BJ (cell line): ENCODE data around the gene FBXW4. TPM values are rescaled to one million over a fixed set of nuclear protein-coding genes. Genes with fewer than 3 reads are reported as not detected.

Experiments
- CTCF ChIA-PET: fragments of 350-600 bp; formaldehyde crosslinking; extraction: SDS; loops from one replicate; lab custom pipeline; 2021; ENCODE audit warnings: antibody characterized with exemption, inconsistent platforms; lab: Yijun Ruan, JAX
- POLR2A ChIA-PET: fragments of 300-600 bp; sonication (Branson Sonifier 250); formaldehyde crosslinking; extraction: SDS; loops from one replicate; lab custom pipeline; 2021; ENCODE audit warnings: antibody characterized with exemption; lab: Charles Lee
- DNase-seq: peaks from one replicate; pipeline ENCODE4 v3.0.0-alpha.2; 2011; ENCODE audit warnings: low read depth
- H3K27me3 ChIP-seq: 2 replicates; pipeline ENCODE4 v1.6.0; 2011; ENCODE audit warnings: low read length; ENCODE audit not compliant: control insufficient read depth, insufficient read depth
- H3K36me3 ChIP-seq: 2 replicates; pipeline ENCODE4 v1.5.1; 2011; ENCODE audit warnings: low read length; ENCODE audit not compliant: control insufficient read depth, insufficient read depth
- H3K4me3 ChIP-seq: 2 replicates; pipeline ENCODE4 v1.5.1; 2011; ENCODE audit warnings: low read depth, mild to moderate bottlenecking, control low read depth, low read length
- CTCF ChIP-seq: IDR thresholded peaks from 2 replicates; pipeline ENCODE4 v1.5.1; 2011; ENCODE audit warnings: low read depth, mild to moderate bottlenecking, control low read depth, inconsistent platforms, low read length, moderate library complexity; ENCODE audit not compliant: insufficient read depth
- polyA plus RNA-seq: library from polyadenylated mRNA; depleted of rRNA; stranded (reverse); fragments of >200 nt; gene quantifications from 2 replicates; pipeline ENCODE4 v1.2.3, GENCODE V29; 2011

FBXW4 gene
- polyA plus RNA-seq, 1 experiment: 31.2 TPM

GRCh38 chr10:101613646-101614045 is 81.3 kb downstream of the FBXW4 start:
- Histone ChIP-seq H3K27me3 (no peaks in the 10 kb centered on the region), H3K4me3 (no peak overlapping the region), H3K36me3 (peaks cover 16% of the 10 kb centered on the region)
- no peak for DNase-seq
- ChIA-PET CTCF (interaction anchor here (2.1 kb wide), 1 partner anchor 11 kb away, joined by 7 read pairs; no protein-coding TSS in a partner anchor), POLR2A (no interaction called here)
- no peak for TF ChIP-seq CTCF

DNA sequence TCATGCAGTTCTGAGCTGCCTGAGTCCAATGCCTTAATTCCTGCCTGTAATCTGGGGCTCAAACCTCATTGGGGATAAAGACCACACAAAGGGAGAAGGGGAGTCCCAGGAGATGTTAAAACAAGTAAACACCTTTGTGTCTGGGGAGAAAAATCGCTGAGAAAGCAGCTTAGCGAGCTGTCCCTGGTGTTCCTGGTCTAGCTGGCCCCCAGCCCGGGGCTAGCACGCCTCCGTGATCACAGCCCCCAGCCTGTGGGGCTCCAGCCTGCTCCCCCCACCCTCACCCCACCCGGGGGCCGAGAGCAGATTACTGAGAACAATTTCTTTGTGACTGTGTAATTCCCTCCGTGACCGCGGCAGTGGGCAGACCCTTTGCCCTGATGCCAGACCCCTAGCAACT is 82.1 kb downstream of the FBXW4 start:
- DNase-seq: no peak
- ChIA-PET CTCF (interaction anchor here (1.3 to 5.1 kb wide), 3 partner anchors 10 to 168 kb away, joined by 3 to 20 read pairs (median 7); no protein-coding TSS in a partner anchor), POLR2A (no interaction called here)
- H3K36me3 ChIP-seq: peaks cover 15% of the 10 kb centered on the region
- H3K27me3 ChIP-seq: no peaks in the 10 kb centered on the region
- no peak overlapping the region for H3K4me3 ChIP-seq
- no peak for TF ChIP-seq CTCF

DNA sequence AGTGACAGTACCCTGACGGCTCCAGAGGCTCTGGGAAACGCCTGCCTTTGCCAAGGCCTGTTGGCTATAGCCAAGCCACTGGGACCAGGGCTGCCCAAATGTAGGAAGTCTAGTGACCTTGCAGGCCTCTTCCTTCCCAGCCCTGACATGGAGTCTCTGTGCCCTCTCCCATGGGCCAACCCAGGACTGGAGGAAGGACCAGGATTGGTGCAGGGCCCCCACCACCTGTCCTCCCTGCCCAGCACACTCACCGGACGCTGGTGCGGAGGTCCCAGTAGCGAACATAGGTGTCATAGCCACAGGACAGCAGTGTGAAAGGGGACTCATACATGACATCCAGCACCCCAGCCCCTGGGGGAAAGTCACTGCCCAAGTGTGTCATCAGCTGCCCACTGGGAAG is 82.9 kb downstream of the FBXW4 start:
- Histone ChIP-seq H3K27me3 (no peaks in the 10 kb centered on the region), H3K4me3 (no peak overlapping the region), H3K36me3 (peaks cover 15% of the 10 kb centered on the region)
- no peak for DNase-seq
- CTCF ChIA-PET: interaction anchor here (1.3 to 5.1 kb wide), 3 partner anchors 10 to 169 kb away, joined by 3 to 20 read pairs (median 7); no protein-coding TSS in a partner anchor
- POLR2A ChIA-PET: no interaction called here
- TF ChIP-seq CTCF: no peak

DNA sequence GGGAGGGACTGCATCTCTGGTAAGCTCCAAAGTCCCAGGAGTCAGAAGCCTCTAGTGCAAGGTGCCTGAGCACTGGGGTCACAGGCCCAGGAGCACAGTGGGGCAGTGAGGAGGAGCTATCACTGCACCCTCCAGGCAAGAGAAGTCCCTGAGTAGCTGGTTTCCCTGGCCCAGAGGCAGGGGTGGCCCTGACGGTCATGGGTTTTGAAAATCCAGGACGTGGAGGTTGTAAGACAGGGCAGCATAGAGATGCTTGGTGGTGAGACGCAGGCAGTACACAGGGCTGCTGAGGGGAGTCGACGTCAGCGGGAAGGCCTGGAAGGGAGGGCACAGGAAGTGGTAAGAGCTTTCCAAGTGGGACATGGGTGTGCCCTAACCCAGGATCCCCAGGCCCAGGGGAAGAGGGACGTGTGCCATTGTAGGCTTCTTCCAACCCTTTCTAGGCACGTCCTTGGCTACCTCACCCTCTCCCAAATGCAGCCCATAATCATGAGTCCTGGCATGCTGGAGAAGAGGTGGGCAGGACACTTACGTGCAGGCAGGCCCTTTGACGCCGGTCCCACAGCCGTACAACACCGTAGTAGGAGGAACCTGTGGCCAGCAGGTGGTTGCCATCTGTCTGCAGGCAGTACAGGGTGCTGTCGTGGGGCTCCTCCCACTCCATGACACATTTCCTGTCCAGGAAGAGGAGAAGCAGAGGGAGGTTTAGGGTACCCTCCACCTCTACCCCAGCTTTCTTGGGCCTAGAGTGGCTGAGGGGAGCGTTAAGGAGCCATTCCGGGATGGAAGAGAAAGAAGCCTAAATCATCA is 83.7 kb downstream of the FBXW4 start:
- DNase-seq: no peak
- ChIA-PET CTCF (interaction anchor here (1.2 to 5.1 kb wide), 3 partner anchors 9 to 170 kb away, joined by 3 to 20 read pairs (median 5); no protein-coding TSS in a partner anchor), POLR2A (no interaction called here)

More for the DNA sequence above, 83.7 kb downstream of the FBXW4 start:
- no peak overlapping the region for H3K4me3 ChIP-seq
- no peaks in the 10 kb centered on the region for H3K27me3 ChIP-seq
- peaks cover 17% of the 10 kb centered on the region for H3K36me3 ChIP-seq
- TF ChIP-seq CTCF: no peak
